Stomach (tissue), 9 donors: ENCODE results near the gene PIP4K2A. TPM values are rescaled to one million over a fixed set of nuclear protein-coding genes. Genes with fewer than 3 reads are reported as not detected.

Experiments
- DNase-seq, 2 donors: peaks; one replicate each; pipeline versions ENCODE4 v3.0.0 to v3.0.0-alpha.2; 2013 to 2019
- H3K27ac ChIP-seq, 5 donors: fragments of 200-600 bp in 4 of 5; sonication (generic) in 4 of 5; one replicate each; pipeline ENCODE4 v1.5.1; 2013 to 2019; ENCODE audit warnings: mild to moderate bottlenecking in 1 of 5, moderate library complexity in 1 of 5
- H3K27me3 ChIP-seq, 3 donors: fragments of 200-600 bp; sonication (generic); one replicate each; pipeline ENCODE4 v1.5.1; 2017 to 2019; ENCODE audit warnings: mixed run types in 1 of 3
- H3K36me3 ChIP-seq, 4 donors: fragments of 200-600 bp; sonication (generic); 1 replicate in 3 of 4; 2 replicates in 1 of 4; pipeline ENCODE4 v1.5.1; 2016 to 2019
- H3K4me1 ChIP-seq, 4 donors: fragments of 200-600 bp; sonication (generic); one replicate each; pipeline ENCODE4 v1.5.1; 2016 to 2019
- H3K4me3 ChIP-seq, 4 donors: fragments of 200-600 bp; sonication (generic) in 3 of 4; one replicate each; pipeline ENCODE4 v1.5.1; 2016 to 2019; ENCODE audit warnings: mild to moderate bottlenecking in 1 of 4
- H3K9me3 ChIP-seq, 4 donors: fragments of 200-600 bp; sonication (generic); one replicate each; pipeline ENCODE4 v1.5.1; 2016 to 2019
- EP300 ChIP-seq: sonication (generic); formaldehyde crosslinking; IDR thresholded peaks from one replicate; pipeline ENCODE4 v1.6.1; 2017; ENCODE audit warnings: antibody characterized with exemption
- POLR2A ChIP-seq, 4 donors: fragments of 450-650 bp; IDR thresholded peaks; one replicate each; pipeline ENCODE4 v1.6.1; 2016; ENCODE audit warnings: antibody characterized with exemption in 4 of 4, control low read depth in 2 of 4, mild to moderate bottlenecking in 1 of 4, moderate library complexity in 1 of 4
- POLR2AphosphoS5 ChIP-seq, 3 donors: sonication (generic); formaldehyde crosslinking; IDR thresholded peaks; one replicate each; pipeline ENCODE4 v1.6.1; 2016; ENCODE audit warnings: antibody characterized with exemption in 3 of 3
- WGBS, 5 donors: extraction: QIAGEN DNeasy Blood & Tissue Kit in 3 of 5; methylation state at CpG; one replicate each; pipeline versions ENCODE4 v1.1.5 to v1.1.7; 2013 to 2018; 5-methylcytosine and 5-hydroxymethylcytosine counted together
- intact Hi-C: fragments of 100-400 bp; cut with DNase I; formaldehyde crosslinking; loops from one replicate; pipeline ENCODE4 v1.15.1; 2023; ENCODE audit warnings: low total_unique reads
- polyA plus RNA-seq, 3 donors: library from polyadenylated mRNA; stranded (reverse); fragments of 200-250 nt; gene quantifications; one replicate each; pipeline ENCODE4 v1.2.3, GENCODE V29; 2013
- total RNA-seq, 5 donors: library from RNA; depleted of rRNA; stranded (reverse); fragments of >200 nt; gene quantifications; one replicate each; pipeline versions ENCODE4 v1.1.0 to v1.2.3, GENCODE V29; 2014 to 2016
- TF ChIP-seq, protein P1 (sequence below), 7 experiments: fragments of 450-650 bp in 4 of 7; fragments of 200-600 bp in 3 of 7; sonication (generic) in 3 of 7; IDR thresholded peaks; one replicate each; pipeline ENCODE4 v1.5.1; 2016 to 2019; ENCODE audit warnings: antibody characterized with exemption in 7 of 7, control low read depth in 2 of 7, mild to moderate bottlenecking in 1 of 7
- donor health status: healthy with polysubstance abuse.
- donor health status: Bipolar disorder and iron deficiency.
- donor health status: healthy.

Gene PIP4K2A
- total and polyA plus RNA-seq, 8 donors: 6.7 to 61.3 (median 13.6) TPM

DNA sequence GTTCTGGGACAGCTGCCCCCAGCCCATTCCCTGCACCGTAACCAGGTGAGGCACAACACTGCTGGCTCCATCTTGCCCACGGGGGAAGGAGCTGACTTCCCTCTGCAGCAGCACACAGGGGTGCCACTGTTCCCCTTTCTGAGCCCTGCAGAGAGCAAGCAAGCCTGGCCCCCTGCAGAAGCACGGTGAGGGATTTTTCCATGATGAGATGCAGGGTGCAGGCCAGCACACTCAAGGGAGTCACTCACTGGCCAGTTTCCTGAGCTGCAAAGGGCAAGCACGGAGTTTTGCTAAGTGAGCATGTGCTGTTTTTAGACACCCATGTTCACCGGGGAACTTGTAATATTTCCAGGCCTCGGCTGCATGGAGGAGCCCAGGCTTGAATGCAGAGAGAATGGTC lies 176.6 kb downstream of the PIP4K2A start:
- no peak for DNase-seq
- no peak overlapping the region for H3K27ac ChIP-seq
- TF ChIP-seq POLR2A (IDR thresholded peaks at IDR 0.05) (no peak), POLR2AphosphoS5 (IDR thresholded peaks at IDR 0.05) (no peak), EP300 (no peak)
- TF ChIP-seq, protein P1, sequence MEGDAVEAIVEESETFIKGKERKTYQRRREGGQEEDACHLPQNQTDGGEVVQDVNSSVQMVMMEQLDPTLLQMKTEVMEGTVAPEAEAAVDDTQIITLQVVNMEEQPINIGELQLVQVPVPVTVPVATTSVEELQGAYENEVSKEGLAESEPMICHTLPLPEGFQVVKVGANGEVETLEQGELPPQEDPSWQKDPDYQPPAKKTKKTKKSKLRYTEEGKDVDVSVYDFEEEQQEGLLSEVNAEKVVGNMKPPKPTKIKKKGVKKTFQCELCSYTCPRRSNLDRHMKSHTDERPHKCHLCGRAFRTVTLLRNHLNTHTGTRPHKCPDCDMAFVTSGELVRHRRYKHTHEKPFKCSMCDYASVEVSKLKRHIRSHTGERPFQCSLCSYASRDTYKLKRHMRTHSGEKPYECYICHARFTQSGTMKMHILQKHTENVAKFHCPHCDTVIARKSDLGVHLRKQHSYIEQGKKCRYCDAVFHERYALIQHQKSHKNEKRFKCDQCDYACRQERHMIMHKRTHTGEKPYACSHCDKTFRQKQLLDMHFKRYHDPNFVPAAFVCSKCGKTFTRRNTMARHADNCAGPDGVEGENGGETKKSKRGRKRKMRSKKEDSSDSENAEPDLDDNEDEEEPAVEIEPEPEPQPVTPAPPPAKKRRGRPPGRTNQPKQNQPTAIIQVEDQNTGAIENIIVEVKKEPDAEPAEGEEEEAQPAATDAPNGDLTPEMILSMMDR (IDR thresholded peaks at IDR 0.05): no peak
- WGBS, 5 donors: 85 to 91% (median 86%) methylated on average over 5 to 6 of the region's 6 CpGs
- H3K9me3 ChIP-seq: no peaks in the 10 kb centered on the region
- H3K36me3 ChIP-seq: peaks cover 42 to 69% (median 66%) of the 10 kb centered on the region in 4 donors
- intact Hi-C loops: no loop called here
- H3K4me3 ChIP-seq: no peak overlapping the region
- H3K4me1 ChIP-seq: no peaks in the 10 kb centered on the region
- H3K27me3 ChIP-seq: no peaks in the 10 kb centered on the region

DNA sequence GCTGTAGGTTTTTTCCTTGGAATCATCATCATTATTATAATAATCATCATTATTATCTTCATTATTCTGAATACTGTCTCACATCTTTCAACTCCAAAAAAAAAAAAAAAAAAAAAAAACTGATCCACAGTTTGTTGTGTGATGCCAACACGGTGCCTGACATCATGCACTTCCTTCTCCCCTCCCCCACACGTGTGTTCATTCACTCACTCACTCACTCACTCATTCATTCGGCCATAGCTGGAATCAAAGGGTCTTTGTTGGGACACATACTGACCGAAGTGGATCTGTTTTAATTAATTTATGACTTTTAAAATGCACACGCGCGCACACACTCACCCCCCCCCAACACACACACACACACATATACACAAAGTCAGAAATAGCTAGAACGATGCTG lies 177.8 kb downstream of the PIP4K2A start:
- no peaks in the 10 kb centered on the region for H3K9me3 ChIP-seq
- no peaks in the 10 kb centered on the region for H3K4me1 ChIP-seq
- peaks cover 39 to 57% (median 54%) of the 10 kb centered on the region in 4 donors for H3K36me3 ChIP-seq
- DNase-seq: no peak
- H3K27ac ChIP-seq: no peak overlapping the region
- no peaks in the 10 kb centered on the region for H3K27me3 ChIP-seq
- H3K4me3 ChIP-seq: no peak overlapping the region
- intact Hi-C loops: no loop called here
- no peak for TF ChIP-seq POLR2A (IDR thresholded peaks at IDR 0.05)
- TF ChIP-seq POLR2AphosphoS5 (IDR thresholded peaks at IDR 0.05): no peak
- TF ChIP-seq, protein P1 (IDR thresholded peaks at IDR 0.05): no peak
- TF ChIP-seq EP300: no peak
- 89 to 94% (median 93%) methylated on average over 8 of the region's 8 CpGs for WGBS, 5 donors

DNA sequence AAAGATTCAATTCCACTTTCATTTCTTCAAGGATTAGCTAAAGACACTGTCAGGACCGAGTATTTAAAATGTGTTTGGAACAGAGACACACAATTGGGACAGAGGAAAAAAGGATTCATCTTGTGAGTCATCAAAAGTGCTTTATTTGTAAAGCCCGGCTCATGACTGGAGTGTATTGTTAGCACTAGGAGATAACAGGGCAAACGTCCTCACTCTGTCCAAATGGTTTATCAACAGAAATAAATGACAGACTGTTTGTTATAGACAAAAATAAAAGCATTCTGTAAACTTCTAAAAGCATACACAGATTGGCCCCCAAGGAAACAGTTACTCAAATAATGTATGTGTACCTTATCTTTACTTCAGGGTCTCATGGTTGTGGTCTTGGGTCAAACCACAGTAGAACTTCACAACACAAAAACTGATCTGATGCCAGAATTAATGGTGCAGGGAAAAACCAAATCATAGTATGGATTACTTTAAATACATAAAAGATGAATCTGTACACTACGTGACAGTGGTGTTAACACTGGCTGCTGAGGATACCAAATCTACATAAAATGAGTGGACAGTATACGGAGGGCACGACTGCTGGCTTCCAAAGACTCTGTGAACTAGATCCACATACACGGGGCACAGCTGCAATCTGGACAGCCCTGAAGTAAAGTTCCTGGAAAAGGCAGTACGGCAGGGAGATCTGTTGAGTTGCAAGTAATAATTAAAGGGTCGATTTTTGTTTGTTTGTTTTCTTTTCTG lies 179.4 kb downstream of the PIP4K2A start:
- Histone ChIP-seq H3K27ac (no peak overlapping the region), H3K36me3 (peaks cover 31 to 41% (median 38%) of the 10 kb centered on the region in 4 donors), H3K9me3 (peaks cover 0 to 12% (median 7%) of the 10 kb centered on the region in 4 donors), H3K4me3 (no peak overlapping the region), H3K4me1 (no peaks in the 10 kb centered on the region), H3K27me3 (no peaks in the 10 kb centered on the region)
- no peak for DNase-seq
- WGBS, 5 donors: 62 to 70% (median 67%) methylated on average over 9 of the region's 9 CpGs
- intact Hi-C loops: no loop called here
- TF ChIP-seq POLR2AphosphoS5 (IDR thresholded peaks at IDR 0.05): no peak
- TF ChIP-seq, protein P1 (IDR thresholded peaks at IDR 0.05): no peak
- TF ChIP-seq EP300: no peak
- TF ChIP-seq POLR2A (IDR thresholded peaks at IDR 0.05): no peak

DNA sequence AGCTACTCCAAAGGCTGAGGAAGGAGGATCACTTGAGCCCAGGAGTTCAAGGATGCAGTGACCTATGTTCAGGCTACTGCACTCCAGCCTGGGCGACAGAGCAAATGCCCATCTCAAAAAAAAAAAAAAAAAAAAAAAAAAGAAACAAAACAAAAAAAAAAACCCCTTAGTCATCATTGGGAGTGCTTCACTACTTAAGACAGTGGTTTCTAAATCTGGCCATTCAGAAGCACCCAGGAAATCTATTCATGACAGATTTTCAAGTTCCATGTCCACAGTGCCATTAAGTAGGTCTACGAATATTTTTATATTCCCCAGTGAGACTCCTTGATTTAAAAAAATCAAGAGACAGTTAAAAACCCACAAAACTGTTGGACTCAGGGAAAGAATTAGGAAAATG lies 182.9 kb downstream of the PIP4K2A start:
- WGBS, 5 donors: 90 to 98% (median 94%) methylated on average over 2 of the region's 2 CpGs

More for the DNA sequence above, 182.9 kb downstream of the PIP4K2A start:
- Histone ChIP-seq H3K4me1 (no peaks in the 10 kb centered on the region), H3K27ac (no peak overlapping the region), H3K27me3 (no peaks in the 10 kb centered on the region), H3K4me3 (no peak overlapping the region), H3K9me3 (peaks cover 0 to 34% (median 16%) of the 10 kb centered on the region in 4 donors), H3K36me3 (peaks cover 0 to 6% (median 5%) of the 10 kb centered on the region in 4 donors)
- intact Hi-C loops: no loop called here
- TF ChIP-seq POLR2A (IDR thresholded peaks at IDR 0.05) (no peak), EP300 (no peak), POLR2AphosphoS5 (IDR thresholded peaks at IDR 0.05) (no peak)
- TF ChIP-seq, protein P1 (IDR thresholded peaks at IDR 0.05): no peak
- no peak for DNase-seq
